HuH-7.5 (cell line): ENCODE data around the gene HSD3B7.
"Not testable (repeated sequence)": the region's sequence is repeated elsewhere in the genome, so short reads cannot be mapped to it uniquely, and the experiment has no call there.

Experiments
- DNase-seq: peaks from one replicate; pipeline ENCODE4 v3.0.0; 2011; ENCODE audit warnings: low spot score

Gene HSD3B7

GRCh38 chr16:31000671-31001382 is 15.8 kb downstream of the HSD3B7 start:
- no peak for DNase-seq

- no peak for DNase-seq
Observed at GRCh38 chr16:31001507-31002249, 16.7 kb downstream of the HSD3B7 start.

- DNase-seq: no peak
Observed at GRCh38 chr16:31002250-31002700, 17.3 kb downstream of the HSD3B7 start.

- no peak for DNase-seq
Observed at GRCh38 chr16:31002862-31003341, 17.9 kb downstream of the HSD3B7 start.

- no peak for DNase-seq
Observed at GRCh38 chr16:31003744-31004143, 18.7 kb downstream of the HSD3B7 start.

GRCh38 chr16:31004658-31005057 is 19.7 kb downstream of the HSD3B7 start:
- DNase-seq: no peak

GRCh38 chr16:31005350-31006085 is 20.5 kb downstream of the HSD3B7 start:
- no peak for DNase-seq

GRCh38 chr16:31006086-31006385 is 21.0 kb downstream of the HSD3B7 start:
- DNase-seq: no peak

GRCh38 chr16:31006589-31006988 is 21.6 kb downstream of the HSD3B7 start:
- DNase-seq: no peak

GRCh38 chr16:31007684-31008083 is 22.7 kb downstream of the HSD3B7 start:
- DNase-seq: no peak

GRCh38 chr16:31008149-31008548 is 23.1 kb downstream of the HSD3B7 start:
- no peak for DNase-seq

- no peak for DNase-seq
Observed at GRCh38 chr16:31008551-31008950, 23.5 kb downstream of the HSD3B7 start.

GRCh38 chr16:31009120-31009519 is 24.1 kb downstream of the HSD3B7 start:
- DNase-seq: no peak

- no peak for DNase-seq
Observed at GRCh38 chr16:31009894-31010584, 25.0 kb downstream of the HSD3B7 start.

GRCh38 chr16:31010585-31011325 is 25.7 kb downstream of the HSD3B7 start, which contains the start of gene STX1B:
STX1B (minus strand) TSS chr16:31010638; CDS start chr16:31010396, 242 bp downstream.
- DNase-seq: no peak

- not testable (repeated sequence) for DNase-seq
Observed at GRCh38 chr16:31011815-31012214, 26.8 kb downstream of the HSD3B7 start.

- not testable (repeated sequence) for DNase-seq
Observed at GRCh38 chr16:31013292-31013691, 28.3 kb downstream of the HSD3B7 start.

- no peak for DNase-seq
Observed at GRCh38 chr16:31016018-31016417, 31.0 kb downstream of the HSD3B7 start.

GRCh38 chr16:31017756-31018155 is 32.7 kb downstream of the HSD3B7 start:
- not testable (repeated sequence) for DNase-seq

GRCh38 chr16:31020536-31020935 is 35.5 kb downstream of the HSD3B7 start:
- no peak for DNase-seq

- no peak for DNase-seq
Observed at GRCh38 chr16:31022544-31023251, 37.7 kb downstream of the HSD3B7 start.
